HG03460 (cell line): ENCODE measurements around the gene TNS1.
"Not testable (repeated sequence)": the region's sequence is repeated elsewhere in the genome, so short reads cannot be mapped to it uniquely, and the experiment has no call there.

ENCODE experiments used
- ATAC-seq: cut with Tn5 transposase; IDR thresholded peaks from one replicate; pipeline ENCODE4 v1.9.1; 2021; ENCODE audit not compliant: unreplicated experiment

TNS1 gene

DNA sequence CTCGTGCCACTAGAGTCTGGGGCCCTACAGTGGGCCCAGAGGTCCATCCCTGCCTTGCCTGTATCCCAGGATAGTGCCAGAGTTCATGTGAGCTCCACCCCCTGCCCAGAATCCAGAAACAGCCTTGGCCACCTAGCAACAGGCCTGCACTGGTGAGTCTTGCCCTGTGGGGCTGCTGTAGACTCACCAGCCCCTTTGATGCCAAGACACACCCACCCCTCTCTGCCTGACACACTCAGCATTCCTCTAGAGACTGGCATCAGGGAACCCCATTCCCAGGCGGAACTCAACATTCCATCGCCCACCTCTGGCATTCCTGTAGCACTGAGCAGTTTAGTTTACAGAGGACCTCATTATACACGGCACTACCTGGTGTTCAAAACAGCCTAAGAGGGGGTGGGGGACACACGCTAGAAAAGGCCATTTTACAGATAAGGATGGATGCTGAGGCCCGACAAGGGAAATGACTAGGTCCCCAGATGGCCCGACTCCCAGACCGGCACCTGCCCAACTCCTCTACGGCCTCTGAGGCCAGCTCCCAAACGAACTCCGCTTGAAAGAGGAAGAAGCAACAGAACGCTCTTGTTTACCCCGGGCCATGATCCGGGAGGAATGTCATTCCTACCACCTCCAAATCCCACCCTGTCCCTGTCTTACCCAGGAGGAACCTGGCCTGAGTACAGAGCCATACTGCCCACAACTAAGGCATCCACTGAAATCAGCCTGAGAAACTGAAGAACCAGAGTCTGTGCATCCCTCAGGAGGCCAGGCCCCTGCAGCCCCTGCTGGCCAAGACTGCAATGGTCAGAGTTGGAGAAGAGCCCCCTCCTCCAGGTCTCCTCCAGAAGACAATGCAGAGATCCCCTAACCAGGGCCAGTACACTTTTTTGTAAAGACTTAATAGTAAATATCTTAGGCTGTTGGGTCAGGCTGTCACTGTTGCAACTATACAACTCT, 180.2 kb downstream of the TNS1 start:
- no peak for ATAC-seq

DNA sequence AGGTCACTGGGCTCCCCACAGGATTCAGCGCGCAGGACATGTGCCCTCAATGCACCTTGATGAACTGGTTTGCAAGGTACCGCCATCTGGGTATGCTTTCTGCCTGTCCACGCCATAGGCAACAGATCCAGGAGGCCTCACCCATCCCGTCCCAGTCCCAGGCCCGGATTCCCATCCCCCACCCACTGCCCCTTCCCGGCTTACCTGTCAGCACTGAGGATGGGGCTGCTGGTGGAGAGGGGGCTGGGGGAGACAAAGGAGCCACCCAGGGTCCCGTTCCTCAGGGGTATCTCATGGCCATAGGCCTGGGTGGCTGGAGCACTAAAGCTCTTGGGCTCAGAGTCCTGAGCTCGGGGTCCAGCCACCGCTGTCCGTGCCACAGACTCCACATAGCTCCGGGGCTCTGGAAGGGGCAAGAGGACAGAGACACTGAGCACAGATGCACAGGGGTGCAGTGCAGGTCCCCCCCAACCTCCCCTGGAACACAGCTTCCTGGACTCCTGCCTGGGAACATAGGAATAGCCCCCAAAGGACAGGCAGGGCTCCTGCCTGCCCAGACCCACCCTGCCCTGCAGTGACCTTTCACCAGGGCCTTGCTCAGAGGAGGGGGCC, 181.2 kb downstream of the TNS1 start:
- ATAC-seq, result no peak

DNA sequence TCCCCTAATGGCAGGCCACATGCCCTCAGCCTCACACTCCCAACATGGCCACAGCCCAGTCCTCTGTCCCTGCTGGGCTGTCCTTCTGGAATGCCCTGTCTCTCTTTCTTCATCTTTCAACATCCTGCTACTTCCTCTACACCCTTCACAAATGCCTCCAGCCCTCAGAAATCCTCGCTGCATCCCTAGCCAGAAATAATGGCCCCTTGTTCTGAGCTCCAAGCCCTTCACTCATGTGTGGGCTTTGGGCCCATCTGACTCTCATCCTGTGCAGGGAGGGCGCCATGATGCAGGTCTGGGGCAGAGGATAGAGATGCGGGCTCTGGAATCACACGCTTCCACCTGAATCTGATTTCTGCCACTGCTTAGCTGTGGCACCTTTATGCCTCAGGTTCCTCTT, 181.9 kb downstream of the TNS1 start:
- ATAC-seq, result no peak

DNA sequence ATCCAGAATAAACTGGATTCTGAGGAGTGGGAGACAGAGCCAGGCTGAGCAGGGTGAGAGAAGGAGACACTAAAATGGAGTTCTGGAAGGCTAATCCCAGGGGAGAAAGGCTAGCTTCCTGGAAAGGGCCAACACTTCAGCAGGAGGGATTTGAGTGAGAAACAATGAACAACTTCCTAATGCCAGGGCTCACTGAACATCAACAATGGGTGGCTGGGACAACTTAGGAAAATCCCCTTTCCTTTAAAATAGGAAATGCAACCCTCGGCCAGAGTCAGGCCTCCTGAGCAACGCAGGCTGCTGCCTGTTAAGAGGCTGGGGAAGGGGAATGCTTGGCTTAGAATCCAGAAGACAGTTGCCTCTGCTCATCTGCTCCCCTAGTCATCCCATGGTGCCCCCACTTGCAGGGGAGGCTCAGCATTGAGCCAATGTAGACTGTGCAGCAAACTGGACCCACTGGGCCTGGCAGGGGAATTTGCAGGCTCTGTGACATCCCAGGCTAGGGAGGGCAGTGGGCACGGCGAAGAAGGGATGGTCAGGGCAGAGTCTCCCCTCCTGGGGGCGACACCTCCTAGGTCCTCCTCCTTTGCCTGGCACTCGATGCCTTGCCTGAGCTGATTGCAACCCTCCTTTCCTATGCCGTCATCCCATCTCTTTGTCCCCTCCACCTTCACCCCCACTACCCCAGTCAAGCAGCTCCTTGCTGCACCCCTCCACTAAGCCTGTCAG, 182.5 kb downstream of the TNS1 start:
- no peak for ATAC-seq

DNA sequence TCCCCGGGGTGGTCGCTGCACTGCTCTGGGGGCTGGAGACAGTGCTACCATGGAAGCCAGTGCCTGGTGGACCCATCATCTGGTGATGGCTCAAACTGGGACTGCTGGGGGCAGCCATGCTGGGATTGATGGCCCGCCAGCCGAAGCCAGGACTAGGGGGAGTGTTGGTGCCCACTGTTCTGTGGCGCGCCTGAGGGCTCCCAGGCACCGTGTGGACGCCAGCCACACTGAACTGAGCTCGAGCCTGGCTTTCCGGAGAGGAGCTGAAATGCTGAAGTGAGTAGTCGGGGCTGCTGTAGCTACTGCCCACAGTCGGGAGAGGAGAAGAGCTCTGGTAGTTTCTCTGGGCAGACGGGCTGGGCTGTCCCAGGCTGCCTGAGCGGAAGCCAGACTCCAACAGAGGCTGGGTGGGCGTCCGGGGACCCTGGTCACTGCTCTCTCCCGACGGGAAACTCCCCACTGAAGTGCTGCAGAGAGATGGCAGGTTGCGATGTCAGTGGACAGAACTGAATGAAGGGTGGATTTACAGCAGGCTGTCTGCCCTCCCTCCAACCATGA, 184.4 kb downstream of the TNS1 start:
- ATAC-seq, result no peak

DNA sequence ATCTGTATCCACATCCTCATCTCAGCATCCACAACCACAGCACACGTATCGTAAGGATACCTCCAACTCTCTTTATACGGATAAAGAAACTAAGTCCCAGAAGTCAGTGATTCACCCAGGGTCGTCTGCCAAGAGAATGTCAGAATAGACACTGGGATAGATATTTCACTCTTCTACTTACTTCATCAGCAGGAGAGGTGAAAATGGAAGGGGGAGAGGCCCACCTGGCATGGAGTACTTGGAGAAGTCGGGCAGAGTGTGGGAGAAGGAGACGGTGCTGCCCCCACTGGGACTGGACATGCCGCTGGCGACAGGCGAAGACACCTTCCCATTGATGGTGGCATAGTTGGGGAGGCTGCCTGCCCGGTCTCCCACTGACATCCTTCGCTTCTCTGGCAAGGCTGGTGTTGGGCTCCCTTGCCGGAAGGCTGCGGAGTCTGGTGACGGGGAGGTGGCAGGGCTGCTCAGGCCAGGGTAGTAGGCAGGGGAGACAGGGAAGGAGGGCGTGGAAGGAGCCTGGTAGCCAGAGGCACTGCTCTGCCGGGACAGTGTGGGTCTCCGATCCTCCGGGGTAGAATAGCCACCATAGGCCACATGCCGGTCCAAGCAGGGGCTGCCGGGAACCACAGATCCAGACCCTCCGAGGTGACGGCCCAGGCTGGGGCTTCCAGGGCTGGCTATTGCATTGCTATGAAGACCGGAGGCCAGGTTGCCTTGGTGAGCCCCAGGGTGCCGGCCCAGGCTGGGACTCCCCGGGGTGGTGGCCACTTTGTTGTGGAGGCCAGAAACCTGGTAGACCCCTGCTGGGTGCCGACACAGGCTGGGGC, 185.1 kb downstream of the TNS1 start:
- no peak for ATAC-seq

DNA sequence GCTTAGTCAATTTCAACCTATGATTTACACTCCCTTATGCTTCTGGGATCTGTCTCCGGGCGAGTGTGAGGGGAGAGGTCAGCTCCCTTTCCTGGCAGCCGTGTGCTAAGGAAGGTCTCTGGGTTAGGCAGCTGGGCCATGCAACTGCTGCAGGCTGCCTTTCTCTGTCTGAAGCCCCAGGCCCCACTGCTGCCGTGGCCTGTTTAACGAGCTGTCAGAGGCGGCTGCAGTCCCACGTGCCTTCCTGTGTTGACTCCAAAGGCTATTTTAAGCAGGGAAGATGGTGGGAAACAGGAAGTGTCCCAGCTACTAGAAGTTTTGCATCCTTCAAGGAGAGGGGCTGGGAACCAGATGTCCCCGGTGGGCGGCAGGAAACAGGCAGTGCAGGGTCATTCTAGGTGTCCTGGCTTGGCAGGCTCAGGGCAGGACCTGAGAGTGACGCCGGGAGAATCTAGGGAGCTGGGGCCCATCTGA, 186.4 kb downstream of the TNS1 start:
- no peak for ATAC-seq

DNA sequence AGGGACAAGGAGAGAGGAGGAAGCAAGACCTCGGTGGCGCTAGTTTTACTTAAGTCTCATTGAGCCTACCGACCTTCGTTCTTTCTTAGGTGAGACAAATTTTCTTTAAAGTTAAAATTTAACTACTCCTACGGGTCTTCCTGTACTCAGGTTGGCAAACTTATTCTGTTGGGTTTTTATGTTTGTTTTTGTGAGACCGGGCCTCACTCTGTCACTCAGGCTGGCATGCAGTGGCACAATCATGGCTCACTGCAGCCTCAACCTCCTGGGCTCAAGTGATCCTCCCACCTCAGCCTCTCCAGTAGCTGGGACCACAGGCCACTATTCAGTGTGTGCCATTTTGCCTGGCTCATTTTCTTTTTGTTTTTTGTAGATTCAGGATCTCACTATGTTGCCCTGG, 189.0 kb downstream of the TNS1 start:
- ATAC-seq, result no peak

DNA sequence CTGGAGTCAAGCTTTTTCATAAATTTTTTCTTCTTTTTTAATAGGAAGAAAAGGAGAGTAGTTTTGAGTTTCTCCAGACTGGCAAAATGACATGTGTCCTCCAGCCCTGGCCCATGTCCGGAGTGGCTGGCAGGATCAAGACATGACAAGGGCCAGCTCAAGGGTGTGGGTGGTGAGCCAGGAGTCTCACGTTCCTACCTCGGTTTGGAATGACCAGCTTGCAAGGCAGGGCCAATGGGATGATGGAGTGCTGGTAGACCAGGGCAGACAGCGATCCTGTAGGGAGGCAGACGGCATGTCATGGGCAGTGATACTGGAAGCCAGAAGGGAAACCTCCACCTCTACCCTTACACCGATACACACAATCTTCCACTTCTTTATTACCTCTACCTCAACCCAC, 190.6 kb downstream of the TNS1 start:
- ATAC-seq, result no peak

DNA sequence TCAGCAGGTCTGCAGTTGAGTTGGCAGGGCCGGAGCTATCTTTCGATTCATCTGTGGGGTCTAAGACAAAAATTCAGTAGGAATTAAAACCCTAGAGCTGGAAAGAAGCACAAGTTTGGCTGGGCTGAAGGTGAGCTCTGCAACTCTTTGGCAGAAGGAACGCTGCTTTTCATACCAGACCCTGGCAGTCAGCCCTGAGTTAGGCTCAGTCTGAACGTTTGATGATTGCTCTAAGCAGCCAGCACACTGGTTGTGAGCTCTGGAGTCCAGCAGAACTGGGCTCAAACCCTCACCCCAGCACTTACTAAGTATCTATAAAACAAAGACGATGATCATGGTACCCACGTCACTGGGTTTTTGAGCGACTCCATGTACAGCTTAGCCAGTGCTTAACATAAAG, 192.5 kb downstream of the TNS1 start:
- ATAC-seq, result no peak

DNA sequence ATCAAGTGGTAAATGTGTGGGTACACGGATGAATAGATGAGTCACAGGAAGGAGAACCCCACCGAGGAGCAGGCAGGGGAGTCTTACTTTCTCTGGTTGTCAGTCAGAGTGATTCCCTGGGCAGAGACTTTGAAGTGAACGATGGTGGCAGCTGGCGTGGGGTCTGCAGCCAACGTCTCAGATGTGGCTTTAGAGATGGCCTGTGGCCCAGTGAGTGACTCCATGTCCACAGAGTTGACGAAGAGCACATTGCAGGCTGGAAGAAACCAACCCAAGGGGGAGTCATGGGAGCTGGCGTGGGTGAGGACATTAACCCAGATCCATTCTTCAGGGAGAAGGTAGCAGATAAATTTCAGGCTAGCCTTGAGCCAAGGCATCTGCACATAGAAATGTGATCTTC, 193.1 kb downstream of the TNS1 start:
- ATAC-seq, result no peak

DNA sequence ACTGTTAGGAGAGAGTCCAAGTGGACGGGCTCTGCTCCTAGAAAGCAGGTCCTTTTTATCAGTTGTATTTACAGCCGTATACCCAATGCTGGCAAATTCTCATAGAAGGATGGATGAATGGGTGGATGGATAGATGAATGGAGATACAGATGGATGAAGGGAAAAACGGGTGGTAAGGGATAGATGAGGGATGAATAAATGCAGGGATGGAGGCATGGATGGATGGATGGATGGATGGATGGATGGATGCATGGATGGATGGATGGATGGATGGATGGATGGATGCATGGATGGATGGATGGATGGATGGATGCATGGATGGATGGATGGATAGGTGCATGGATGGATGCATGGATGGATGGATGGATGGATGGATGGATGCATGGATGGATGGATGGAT, 193.8 kb downstream of the TNS1 start:
- not testable (repeated sequence) for ATAC-seq

DNA sequence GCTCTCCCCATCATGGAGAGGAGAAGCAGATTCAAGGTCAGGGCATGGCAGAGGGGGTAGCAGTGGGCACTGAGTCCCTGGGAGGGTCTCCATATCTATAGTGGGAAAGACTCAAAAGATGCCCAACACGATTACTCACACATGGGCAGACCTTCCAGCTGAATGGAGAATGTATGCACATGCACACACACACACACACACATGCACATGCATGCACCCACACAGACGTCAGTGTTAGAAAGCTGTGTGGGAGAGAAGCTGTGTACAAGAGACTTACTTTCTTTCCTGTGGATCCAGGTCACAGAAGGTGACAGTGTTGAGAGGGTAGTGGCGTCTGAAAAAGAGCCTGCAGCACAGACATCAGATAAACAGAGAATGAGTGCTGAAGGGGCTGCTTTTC, 194.5 kb downstream of the TNS1 start:
- no peak for ATAC-seq

DNA sequence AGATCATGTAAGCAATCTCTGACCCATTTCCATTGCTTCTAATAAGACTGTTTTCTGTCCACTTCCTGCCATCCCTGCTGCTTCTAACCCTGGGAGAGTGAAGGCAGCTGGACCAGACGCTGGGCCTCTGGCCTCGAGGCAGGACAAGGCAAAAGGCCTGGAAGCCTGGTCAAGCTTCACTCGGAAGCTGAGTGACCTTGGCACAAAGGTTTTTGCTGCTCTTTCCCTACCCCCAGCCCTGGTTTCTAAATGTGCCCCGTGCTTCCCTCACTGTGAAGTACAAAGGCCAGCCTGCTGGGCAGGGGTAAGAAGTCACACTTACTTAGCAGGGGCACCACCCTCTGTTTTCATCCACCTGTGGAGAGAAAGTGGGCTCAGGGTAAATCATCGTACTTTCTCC, 195.0 kb downstream of the TNS1 start:
- ATAC-seq, result no peak

DNA sequence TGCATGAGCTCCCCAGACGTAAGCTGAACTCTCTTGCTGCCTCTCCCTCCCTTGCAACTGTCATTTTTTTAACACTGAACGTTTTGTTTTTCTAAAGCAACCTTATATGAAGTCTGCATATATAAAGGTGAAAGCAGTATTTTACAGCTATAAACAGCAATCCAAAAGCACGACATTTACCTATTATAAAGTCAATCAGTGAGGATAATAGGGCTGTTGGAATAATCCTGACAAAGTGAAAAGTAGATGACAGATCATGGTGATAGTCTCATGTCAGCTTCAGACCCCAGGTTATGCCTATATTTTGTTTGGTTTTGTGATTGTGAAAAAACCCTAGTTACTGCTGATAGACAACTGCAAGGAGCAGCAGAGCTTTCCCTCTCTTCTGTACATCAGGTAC, 195.8 kb downstream of the TNS1 start:
- ATAC-seq, result no peak

DNA sequence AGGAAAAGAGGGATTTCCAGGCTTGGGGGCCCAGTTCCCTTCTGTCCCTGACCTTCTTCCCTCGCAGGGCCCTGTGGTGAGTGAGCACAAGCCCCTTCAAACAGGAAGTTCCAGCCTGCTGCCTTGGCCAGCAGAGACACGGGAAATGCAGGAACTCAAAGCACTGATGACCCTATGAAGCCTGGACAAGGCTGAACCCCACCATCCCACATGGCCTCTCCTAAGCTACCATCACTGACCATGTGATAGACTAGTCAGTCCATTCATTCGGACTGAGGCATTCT, 196.4 kb downstream of the TNS1 start:
- no peak for ATAC-seq

DNA sequence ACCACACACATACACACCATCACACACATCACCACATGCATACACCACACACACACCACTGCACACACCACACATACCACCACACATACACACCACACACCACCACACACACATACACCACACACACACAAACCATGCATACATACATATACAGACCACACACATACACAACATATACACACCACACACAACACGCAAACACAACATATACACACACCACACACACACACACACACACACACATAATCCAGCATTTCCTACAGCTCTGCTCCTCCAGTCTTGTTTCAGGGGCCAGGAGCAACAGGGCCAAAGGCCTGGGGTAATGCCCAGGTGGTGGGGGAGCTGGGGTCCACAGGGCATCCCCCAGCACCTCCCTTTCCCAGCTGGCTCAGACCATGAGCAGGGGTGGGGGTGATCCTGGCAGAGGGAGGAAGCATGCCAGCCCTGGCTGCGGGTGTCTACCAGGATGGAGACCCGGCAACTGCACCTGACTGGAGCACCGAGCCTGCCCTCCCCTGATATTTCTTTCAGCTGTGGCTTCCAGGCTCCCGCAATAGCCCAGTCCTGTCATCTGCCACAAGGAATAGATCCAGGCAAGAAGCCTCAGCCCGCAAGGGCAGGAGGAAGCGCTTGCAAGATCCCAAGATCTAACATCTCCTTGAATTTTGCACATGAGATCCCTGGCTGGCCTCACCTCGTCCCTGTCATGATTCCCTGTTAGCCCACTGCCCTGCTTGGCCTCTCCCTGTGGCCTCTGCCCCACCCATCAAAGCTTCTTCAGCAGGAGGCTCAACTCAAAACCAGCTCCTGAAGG, 196.9 kb downstream of the TNS1 start:
- no peak for ATAC-seq

DNA sequence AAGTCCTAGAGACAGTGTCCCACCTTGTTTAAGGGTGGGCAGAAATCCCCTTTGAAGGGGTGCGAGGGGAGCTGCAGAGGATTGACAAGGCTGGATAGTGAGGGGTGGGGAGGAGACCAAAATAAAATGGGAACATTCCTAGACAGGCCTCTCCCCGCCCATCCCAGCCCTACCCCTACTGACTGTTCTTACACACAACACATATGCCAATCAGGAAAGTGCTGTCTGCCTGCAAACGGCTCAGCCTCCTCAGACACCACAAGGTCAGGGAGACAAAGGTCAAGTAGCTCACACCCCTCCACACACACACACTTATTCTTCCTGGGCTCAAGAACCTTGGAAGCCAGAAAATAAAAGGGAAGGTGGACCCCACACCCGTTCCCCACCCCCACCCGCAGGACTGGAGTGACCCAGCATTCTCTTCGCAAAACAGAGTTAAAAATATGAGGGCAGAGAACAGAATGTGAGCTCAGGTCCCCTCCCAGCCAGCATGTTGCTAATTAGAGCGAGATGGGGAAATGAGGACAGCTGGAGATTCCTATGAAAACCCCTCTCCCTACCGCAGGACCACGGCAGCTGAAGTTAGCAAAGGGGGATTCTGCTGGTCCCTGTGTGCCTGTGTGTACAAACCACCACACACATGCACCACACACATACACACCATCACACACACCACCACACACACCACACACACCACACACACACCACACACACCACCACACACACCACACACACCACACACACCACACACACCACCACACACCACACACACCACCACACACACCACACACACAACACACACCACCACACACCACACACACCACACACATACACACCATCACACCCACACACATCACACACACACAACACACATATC, 197.8 kb downstream of the TNS1 start:
- ATAC-seq, result no peak

DNA sequence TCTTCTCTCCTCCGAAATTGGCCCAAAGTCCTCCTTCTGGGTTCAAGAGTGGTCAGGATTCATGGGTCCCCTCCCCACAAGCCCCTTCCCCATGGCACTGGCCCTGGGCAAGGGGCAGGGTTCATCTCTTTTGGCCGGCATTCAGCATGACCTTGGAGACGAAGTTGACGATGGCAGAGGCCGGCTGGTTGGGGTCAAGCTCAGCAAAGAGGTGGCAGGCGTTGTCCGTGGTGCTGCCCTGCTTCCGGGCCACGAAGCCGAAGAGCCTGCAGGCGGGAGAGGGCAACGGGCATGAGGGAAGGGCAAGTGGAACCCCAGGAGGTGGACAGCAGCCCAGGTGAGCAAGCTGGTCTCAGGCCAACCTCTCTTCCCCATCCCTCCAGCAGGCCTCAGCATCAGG, 198.5 kb downstream of the TNS1 start:
- no peak for ATAC-seq
